Stimulated activated CD4-positive, alpha-beta T cell treated with anti-CD3 and anti-CD28 coated beads, Interleukin-2, amount 100 ng/mL, for 48 hours (primary cell): Measurements from ENCODE around the gene KCNA1.

Experiments used
- DNase-seq, 2 donors: peaks; one replicate each; pipeline ENCODE4 v3.0.0-alpha.2; 2020

KCNA1 gene

DNA sequence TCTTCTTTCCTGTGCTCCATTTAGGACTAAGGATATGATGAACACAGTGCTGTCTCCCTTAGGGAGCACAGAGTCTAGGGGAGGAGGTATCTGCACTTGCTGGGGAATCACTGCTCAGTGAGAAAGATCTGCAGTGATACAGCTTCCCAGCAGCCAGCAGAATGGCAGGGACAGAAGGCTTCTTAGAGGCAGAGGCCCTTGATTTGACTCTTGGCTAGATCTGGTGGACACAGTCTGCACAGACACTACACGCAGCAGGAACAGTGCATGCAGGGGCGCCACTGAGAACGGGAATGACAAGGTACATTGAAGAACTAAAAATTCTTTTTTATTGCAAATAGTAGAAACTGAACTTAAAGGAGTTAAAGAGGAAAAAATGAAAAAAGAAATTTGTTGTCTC is 51.6 kb downstream of the KCNA1 start:
- no peak for DNase-seq

DNA sequence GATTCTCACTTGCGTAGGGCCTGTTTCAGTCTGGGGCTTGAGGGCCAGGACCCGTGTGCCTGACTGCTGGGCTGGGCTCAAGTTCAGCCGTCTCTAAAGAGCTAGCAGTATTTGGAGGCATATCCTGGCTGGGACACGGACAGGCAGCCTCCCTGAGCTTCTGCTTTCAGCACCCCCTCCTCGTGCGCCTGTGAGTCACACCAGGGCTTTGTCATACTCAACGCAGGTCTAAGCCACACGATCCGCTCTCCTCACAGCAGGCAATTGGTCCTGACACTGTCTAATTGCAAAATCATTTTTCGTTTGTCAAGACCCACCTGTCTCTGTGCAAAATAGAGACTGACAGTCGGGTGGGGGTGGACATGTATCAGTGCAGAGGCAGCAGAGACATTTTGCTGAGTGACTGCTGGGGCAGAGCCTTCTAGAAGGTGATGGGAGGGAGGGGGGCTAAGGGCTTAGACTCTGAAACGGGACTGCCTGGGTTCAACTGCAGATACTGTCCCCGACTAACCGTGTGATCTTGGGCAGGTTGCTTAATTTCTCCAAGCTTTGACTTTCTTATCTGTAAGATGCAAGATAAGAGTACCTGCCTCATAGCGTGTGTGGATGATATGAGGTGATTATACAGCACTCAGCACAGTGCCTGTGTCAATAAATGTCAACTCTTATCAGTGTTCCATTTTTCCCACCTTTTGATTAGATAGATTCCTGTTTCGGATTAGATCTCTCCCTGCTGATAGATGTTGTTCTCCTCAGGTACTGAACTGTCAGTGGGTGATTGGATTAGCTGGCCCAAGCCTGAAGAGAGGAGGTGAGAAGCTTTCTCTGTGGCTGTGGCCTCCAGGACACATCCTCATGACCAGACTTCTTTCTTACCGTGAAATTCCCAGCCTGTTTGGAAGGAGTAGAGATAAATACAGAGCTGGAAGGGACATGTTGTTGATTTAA is 53.1 kb downstream of the KCNA1 start:
- DNase-seq, result no peak
